ENCODE results near the gene TSPO.

TSPO gene

DNA sequence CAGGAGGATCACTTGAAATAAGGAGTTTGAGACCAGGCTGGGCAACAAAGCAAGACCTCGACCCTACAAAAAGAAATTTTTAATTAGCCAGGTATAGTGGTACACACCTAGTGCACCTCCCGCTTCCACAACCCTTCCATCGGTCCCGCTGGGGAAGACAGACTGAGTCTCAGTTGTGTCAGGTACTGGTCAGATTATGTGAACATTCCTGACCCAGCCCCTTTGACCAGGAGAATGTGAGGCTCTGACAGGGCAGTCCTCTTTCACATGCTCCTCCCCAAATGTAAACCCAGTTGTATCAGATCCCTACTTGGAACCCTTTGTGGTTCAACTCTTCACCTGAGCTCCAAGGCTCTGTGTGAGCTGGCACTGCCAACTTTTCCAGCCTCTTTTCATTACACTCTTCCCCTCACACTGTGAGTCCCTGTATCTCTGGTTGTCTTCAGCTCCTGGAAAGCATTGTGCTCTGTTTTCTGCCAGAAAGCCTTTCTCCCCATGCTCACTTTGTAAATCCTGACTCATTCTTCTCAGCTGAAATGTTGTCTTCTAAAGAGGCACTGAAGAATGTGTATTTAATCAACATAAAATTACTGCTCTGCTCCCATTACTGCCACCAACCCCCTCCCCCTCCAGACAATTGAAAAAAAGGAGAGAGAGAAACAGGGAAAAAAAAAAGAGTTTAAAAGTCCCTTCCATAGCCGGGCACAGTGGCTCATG, 37.6 kb downstream of the TSPO start:
- TF ChIP-seq YY1 (IDR thresholded peaks at IDR 0.05; ENCODE audit: low read depth) (no peak), NFIC (IDR thresholded peaks at IDR 0.05) (no peak), CEBPB (IDR thresholded peaks at IDR 0.05) (no peak), MAX (IDR thresholded peaks at IDR 0.05) (no peak), CREB1 (IDR thresholded peaks at IDR 0.05; ENCODE audit: low read depth) (no peak), TAF1 (IDR thresholded peaks at IDR 0.05; ENCODE audit: low read depth) (no peak), RAD21 (IDR thresholded peaks at IDR 0.05; ENCODE audit: low read depth) (no peak), FOXM1 (IDR thresholded peaks at IDR 0.05; ENCODE audit: borderline replicate concordance, low read depth) (no peak), EGR1 (IDR thresholded peaks at IDR 0.05) (no peak), ZBTB7A (IDR thresholded peaks at IDR 0.05; ENCODE audit: low read depth) (no peak), EP300 (IDR thresholded peaks at IDR 0.05; ENCODE audit: borderline replicate concordance) (no peak)
- TF ChIP-seq, protein P1, sequence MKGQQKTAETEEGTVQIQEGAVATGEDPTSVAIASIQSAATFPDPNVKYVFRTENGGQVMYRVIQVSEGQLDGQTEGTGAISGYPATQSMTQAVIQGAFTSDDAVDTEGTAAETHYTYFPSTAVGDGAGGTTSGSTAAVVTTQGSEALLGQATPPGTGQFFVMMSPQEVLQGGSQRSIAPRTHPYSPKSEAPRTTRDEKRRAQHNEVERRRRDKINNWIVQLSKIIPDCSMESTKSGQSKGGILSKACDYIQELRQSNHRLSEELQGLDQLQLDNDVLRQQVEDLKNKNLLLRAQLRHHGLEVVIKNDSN (IDR thresholded peaks at IDR 0.05), result no peak

GRCh38 chr22:43191831-43192230, 40.5 kb downstream of the TSPO start:
- TF ChIP-seq ZBTB7A (IDR thresholded peaks at IDR 0.05; ENCODE audit: low read depth) (no peak), CEBPB (IDR thresholded peaks at IDR 0.05) (no peak), FOXM1 (IDR thresholded peaks at IDR 0.05; ENCODE audit: borderline replicate concordance, low read depth) (no peak), EP300 (IDR thresholded peaks at IDR 0.05; ENCODE audit: borderline replicate concordance) (no peak), MAX (IDR thresholded peaks at IDR 0.05) (no peak), NFIC (IDR thresholded peaks at IDR 0.05) (no peak), RAD21 (IDR thresholded peaks at IDR 0.05; ENCODE audit: low read depth) (no peak), TEAD4 (IDR thresholded peaks at IDR 0.05) (no peak), EGR1 (IDR thresholded peaks at IDR 0.05) (no peak), YY1 (IDR thresholded peaks at IDR 0.05; ENCODE audit: low read depth) (no peak), CREB1 (IDR thresholded peaks at IDR 0.05; ENCODE audit: low read depth) (no peak), TAF1 (IDR thresholded peaks at IDR 0.05; ENCODE audit: low read depth) (no peak), TCF12 (IDR thresholded peaks at IDR 0.05; ENCODE audit: low read depth) (no peak)
- TF ChIP-seq, protein P1 (IDR thresholded peaks at IDR 0.05), result no peak
- TF ChIP-seq, protein P2, sequence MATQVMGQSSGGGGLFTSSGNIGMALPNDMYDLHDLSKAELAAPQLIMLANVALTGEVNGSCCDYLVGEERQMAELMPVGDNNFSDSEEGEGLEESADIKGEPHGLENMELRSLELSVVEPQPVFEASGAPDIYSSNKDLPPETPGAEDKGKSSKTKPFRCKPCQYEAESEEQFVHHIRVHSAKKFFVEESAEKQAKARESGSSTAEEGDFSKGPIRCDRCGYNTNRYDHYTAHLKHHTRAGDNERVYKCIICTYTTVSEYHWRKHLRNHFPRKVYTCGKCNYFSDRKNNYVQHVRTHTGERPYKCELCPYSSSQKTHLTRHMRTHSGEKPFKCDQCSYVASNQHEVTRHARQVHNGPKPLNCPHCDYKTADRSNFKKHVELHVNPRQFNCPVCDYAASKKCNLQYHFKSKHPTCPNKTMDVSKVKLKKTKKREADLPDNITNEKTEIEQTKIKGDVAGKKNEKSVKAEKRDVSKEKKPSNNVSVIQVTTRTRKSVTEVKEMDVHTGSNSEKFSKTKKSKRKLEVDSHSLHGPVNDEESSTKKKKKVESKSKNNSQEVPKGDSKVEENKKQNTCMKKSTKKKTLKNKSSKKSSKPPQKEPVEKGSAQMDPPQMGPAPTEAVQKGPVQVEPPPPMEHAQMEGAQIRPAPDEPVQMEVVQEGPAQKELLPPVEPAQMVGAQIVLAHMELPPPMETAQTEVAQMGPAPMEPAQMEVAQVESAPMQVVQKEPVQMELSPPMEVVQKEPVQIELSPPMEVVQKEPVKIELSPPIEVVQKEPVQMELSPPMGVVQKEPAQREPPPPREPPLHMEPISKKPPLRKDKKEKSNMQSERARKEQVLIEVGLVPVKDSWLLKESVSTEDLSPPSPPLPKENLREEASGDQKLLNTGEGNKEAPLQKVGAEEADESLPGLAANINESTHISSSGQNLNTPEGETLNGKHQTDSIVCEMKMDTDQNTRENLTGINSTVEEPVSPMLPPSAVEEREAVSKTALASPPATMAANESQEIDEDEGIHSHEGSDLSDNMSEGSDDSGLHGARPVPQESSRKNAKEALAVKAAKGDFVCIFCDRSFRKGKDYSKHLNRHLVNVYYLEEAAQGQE (IDR thresholded peaks at IDR 0.05; ENCODE audit: low read depth), result no peak

GRCh38 chr22:43197271-43197941, 46.0 kb downstream of the TSPO start:
- TF ChIP-seq CEBPB (IDR thresholded peaks at IDR 0.05), result no peak
- no peak for TF ChIP-seq RAD21 (IDR thresholded peaks at IDR 0.05; ENCODE audit: low read depth)
- no peak for TF ChIP-seq TAF1 (IDR thresholded peaks at IDR 0.05; ENCODE audit: low read depth)
- TF ChIP-seq, protein P2 (IDR thresholded peaks at IDR 0.05; ENCODE audit: low read depth), result no peak
- no peak for TF ChIP-seq EGR1 (IDR thresholded peaks at IDR 0.05)
- no peak for TF ChIP-seq FOXM1 (IDR thresholded peaks at IDR 0.05; ENCODE audit: borderline replicate concordance, low read depth)

GRCh38 chr22:43198126-43198525, 46.8 kb downstream of the TSPO start:
- no peak for TF ChIP-seq ZBTB7A (IDR thresholded peaks at IDR 0.05; ENCODE audit: low read depth)
- TF ChIP-seq NFIC (IDR thresholded peaks at IDR 0.05), result no peak
- TF ChIP-seq EGR1 (IDR thresholded peaks at IDR 0.05), result no peak
- TF ChIP-seq FOXM1 (IDR thresholded peaks at IDR 0.05; ENCODE audit: borderline replicate concordance, low read depth), result no peak
- TF ChIP-seq EP300 (IDR thresholded peaks at IDR 0.05; ENCODE audit: borderline replicate concordance), result no peak
- TF ChIP-seq RAD21 (IDR thresholded peaks at IDR 0.05; ENCODE audit: low read depth), result no peak
- TF ChIP-seq MAX (IDR thresholded peaks at IDR 0.05), result no peak
- TF ChIP-seq TAF1 (IDR thresholded peaks at IDR 0.05; ENCODE audit: low read depth), result no peak
- no peak for TF ChIP-seq CEBPB (IDR thresholded peaks at IDR 0.05)
- TF ChIP-seq, protein P2 (IDR thresholded peaks at IDR 0.05; ENCODE audit: low read depth), result no peak
- no peak for TF ChIP-seq TCF12 (IDR thresholded peaks at IDR 0.05; ENCODE audit: low read depth)
- TF ChIP-seq TEAD4 (IDR thresholded peaks at IDR 0.05), result no peak
- no peak for TF ChIP-seq YY1 (IDR thresholded peaks at IDR 0.05; ENCODE audit: low read depth)
- TF ChIP-seq, protein P1 (IDR thresholded peaks at IDR 0.05), result no peak
- TF ChIP-seq CREB1 (IDR thresholded peaks at IDR 0.05; ENCODE audit: low read depth), result no peak
